ENCODE results near the gene GABBR1. TPM values are rescaled to one million over a fixed set of nuclear protein-coding genes. Genes with fewer than 3 reads are reported as not detected.
A peak's percentile ranks its signal among the peaks of the same experiment; 100 is the strongest.

Gene GABBR1
- total RNA-seq, 6 experiments from 2014 or later: 13.5 to 17.9 (median 17.4) TPM

DNA sequence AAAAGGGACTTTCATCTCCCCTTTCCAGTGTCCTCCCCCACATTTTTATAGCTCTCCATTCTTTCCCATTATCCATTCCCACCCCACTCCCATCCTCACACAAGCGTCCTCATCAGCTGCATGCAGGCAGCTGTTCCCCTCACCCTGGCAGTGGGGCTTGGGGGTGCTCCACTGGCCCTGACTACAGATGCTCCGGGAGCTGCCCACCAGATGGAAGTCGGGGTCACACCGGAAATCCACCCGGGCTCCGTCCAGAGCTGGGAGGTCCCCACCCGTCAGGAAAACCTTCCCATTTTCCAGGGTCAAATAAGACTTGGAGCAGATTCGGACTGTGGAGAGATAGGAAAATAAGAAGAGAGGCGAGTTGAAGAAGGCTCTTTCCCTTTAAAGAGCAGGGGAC, 2.7 kb downstream of the GABBR1 start:
- Mint-ChIP-seq H3K36me3 (ENCODE audit: low read depth) (no peaks in the 10 kb centered on the region; the same call in 1 of the 2 replicates), H3K27ac (no peak overlapping the region), H3K4me1 (ENCODE audit: low read depth) (peaks cover 69% of the 10 kb centered on the region), H3K4me3 (0 out of 2 replicates have a peak overlapping the region, but pooled peaks have one; percentile 34), H3K27me3 (ENCODE audit: insufficient read depth) (peaks cover 3% of the 10 kb centered on the region), H3K9me3 (no peaks in the 10 kb centered on the region)
- DNase-seq: no peak
- TF ChIP-seq CTCF (IDR thresholded peaks at IDR 0.05): no peak

GRCh38 chr6:29629571-29629970, 3.4 kb downstream of the GABBR1 start:
- no peak for TF ChIP-seq CTCF (IDR thresholded peaks at IDR 0.05)
- H3K27ac Mint-ChIP-seq: peak overlapping the region; percentile 93; the same call in 1 of the 2 replicates
- H3K4me3 Mint-ChIP-seq: peak overlapping the region; percentile 93; the same call in 1 of the 2 replicates
- H3K9me3 Mint-ChIP-seq: no peaks in the 10 kb centered on the region
- no peaks in the 10 kb centered on the region; the same call in 1 of the 2 replicates for H3K36me3 Mint-ChIP-seq (ENCODE audit: low read depth)
- no peak for DNase-seq
- peaks cover 3% of the 10 kb centered on the region for H3K27me3 Mint-ChIP-seq (ENCODE audit: insufficient read depth)
- peaks cover 74% of the 10 kb centered on the region for H3K4me1 Mint-ChIP-seq (ENCODE audit: low read depth)

- H3K36me3 Mint-ChIP-seq (ENCODE audit: low read depth): peaks cover 7% of the 10 kb centered on the region
- peak overlapping the region; percentile 93 for H3K4me3 Mint-ChIP-seq
- H3K27me3 Mint-ChIP-seq (ENCODE audit: insufficient read depth): peaks cover 3% of the 10 kb centered on the region
- peak; percentile 75 for DNase-seq
- TF ChIP-seq CTCF (IDR thresholded peaks at IDR 0.05): peak; percentile 78
- peaks cover 71% of the 10 kb centered on the region for H3K4me1 Mint-ChIP-seq (ENCODE audit: low read depth)
- H3K27ac Mint-ChIP-seq: peak overlapping the region; percentile 93
- H3K9me3 Mint-ChIP-seq: no peaks in the 10 kb centered on the region
Measured at GRCh38 chr6:29628419-29629281, 4.3 kb downstream of the GABBR1 start.

- H3K4me1 Mint-ChIP-seq (ENCODE audit: low read depth): peaks cover 67% of the 10 kb centered on the region
- H3K9me3 Mint-ChIP-seq: no peaks in the 10 kb centered on the region
- H3K4me3 Mint-ChIP-seq: peak overlapping the region; percentile 93
- DNase-seq: peak; percentile 64
- peaks cover 9% of the 10 kb centered on the region for H3K36me3 Mint-ChIP-seq (ENCODE audit: low read depth)
- peak overlapping the region; percentile 93 for H3K27ac Mint-ChIP-seq
- peaks cover 3% of the 10 kb centered on the region for H3K27me3 Mint-ChIP-seq (ENCODE audit: insufficient read depth)
- TF ChIP-seq CTCF (IDR thresholded peaks at IDR 0.05): no peak
Measured at GRCh38 chr6:29627755-29628418, 5.1 kb downstream of the GABBR1 start.

- no peak for DNase-seq
Measured at GRCh38 chr6:29626948-29627754, 5.8 kb downstream of the GABBR1 start.

More at GRCh38 chr6:29626948-29627754, 5.8 kb downstream of the GABBR1 start:
- no peak for TF ChIP-seq CTCF (IDR thresholded peaks at IDR 0.05)
- H3K9me3 Mint-ChIP-seq: no peaks in the 10 kb centered on the region
- peaks cover 12% of the 10 kb centered on the region for H3K36me3 Mint-ChIP-seq (ENCODE audit: low read depth)
- H3K27ac Mint-ChIP-seq: peak overlapping the region; percentile 58
- peaks cover 3% of the 10 kb centered on the region for H3K27me3 Mint-ChIP-seq (ENCODE audit: insufficient read depth)
- peak overlapping the region; percentile 93 for H3K4me3 Mint-ChIP-seq
- peaks cover 65% of the 10 kb centered on the region for H3K4me1 Mint-ChIP-seq (ENCODE audit: low read depth)

Measured in HFFc6 (cell line).